HG03097 (cell line): ENCODE measurements around the gene ATG7.
"Not testable (repeated sequence)": the region's sequence is repeated elsewhere in the genome, so short reads cannot be mapped to it uniquely, and the experiment has no call there.

Experiments used
- ATAC-seq: cut with Tn5 transposase; IDR thresholded peaks from one replicate; pipeline ENCODE4 v1.9.1; 2021; ENCODE audit not compliant: unreplicated experiment, low FRiP score

ATG7 gene

DNA sequence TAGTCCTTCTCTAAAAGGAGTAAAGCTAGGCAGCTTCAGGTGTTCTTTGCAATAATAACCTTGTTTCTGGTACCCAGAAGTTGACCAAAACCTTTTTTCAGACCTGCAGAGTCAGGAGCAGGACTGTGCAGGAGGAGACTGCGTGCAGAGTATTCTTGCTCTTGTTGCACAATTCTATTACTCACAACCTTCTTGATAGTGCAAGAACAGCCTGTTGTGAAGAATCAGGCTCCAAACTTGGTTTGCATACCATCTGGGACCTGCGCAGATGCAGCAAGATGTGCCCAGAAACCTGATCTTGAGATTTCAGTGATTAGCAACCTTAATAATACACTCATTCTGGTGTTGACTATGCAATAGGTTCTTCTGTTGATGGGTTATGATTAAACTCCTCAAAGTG, 111.9 kb downstream of the ATG7 start:
- no peak for ATAC-seq

- no peak for ATAC-seq
Observed at GRCh38 chr3:11385326-11385725, 113.1 kb downstream of the ATG7 start.

GRCh38 chr3:11385891-11386290, 113.7 kb downstream of the ATG7 start:
- no peak for ATAC-seq

- ATAC-seq: no peak
Observed at GRCh38 chr3:11386465-11387113, 114.4 kb downstream of the ATG7 start.

- ATAC-seq: no peak
Observed at GRCh38 chr3:11389386-11390268, 117.4 kb downstream of the ATG7 start.

DNA sequence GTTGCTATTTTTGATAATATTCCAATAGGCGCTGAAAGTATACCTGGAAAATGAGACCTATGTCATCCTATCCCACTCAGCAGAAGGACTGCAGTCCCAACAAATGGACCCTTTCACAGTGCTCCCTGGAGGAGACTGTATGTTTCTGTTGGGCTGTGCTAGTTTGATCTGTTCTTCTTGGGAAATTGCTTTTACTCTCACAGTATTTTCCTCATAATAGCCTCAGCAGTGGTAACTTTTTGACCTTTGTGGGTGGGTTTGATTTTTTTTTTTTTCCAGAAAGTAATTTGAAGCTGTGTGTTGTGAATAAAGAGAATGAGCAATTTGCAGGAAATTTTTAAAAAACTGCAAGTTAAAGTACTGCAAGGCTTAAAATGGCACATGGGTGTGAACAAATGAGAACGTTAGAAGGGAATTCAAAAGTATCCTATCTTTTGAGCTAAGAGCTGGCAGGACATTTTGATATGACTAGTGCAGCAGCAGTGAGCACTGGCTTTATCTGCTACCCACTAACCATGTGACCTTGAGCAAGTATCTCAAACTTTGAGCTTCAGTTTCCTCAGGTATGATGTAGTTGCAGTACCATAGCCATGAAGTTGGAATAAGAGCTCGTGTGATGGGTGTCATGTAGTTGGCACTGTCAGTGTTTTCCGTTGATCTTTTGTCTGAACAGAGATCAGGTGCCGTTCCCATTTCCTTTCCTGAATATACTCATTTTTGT, 118.4 kb downstream of the ATG7 start:
- ATAC-seq: no peak

GRCh38 chr3:11391174-11391879, 119.1 kb downstream of the ATG7 start:
- no peak for ATAC-seq

DNA sequence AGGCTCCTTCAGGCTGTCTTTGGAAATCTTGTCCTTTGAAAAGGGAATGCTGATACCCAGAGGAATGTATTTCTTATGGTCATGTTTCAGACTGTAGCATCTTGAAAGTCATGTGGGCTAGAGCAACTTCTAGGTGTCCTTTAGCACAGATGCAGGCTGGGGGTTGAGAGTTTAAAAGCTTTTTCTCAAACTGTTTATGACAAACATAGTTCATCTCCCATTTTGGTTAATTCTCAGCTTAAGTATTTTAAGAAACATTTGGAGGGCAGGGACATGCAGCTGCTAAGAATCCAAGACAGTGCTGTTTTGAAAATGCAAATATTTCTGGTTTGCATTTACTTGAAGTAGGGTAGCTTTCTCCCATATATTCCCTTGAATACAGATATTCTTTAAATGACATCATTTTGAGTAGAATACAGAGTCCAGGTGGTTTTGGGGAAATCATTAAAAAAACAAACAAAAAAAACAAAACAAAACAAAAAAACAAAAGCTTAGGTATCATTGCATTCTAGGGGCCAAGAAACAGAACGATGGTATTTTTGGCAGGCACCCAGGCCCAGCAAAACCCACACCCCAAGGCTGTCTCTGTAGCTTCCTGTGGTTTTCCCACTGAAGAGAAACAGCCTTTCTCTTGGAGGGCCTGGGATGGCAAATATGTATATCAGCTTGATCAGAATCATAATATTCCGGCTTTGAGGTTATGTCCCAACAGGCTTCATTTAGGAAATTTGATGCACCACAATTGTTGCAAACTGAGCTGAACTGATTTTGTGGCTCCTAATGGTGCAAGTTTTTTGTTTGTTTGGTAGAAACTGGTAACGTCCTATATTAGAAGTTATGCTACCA, 120.0 kb downstream of the ATG7 start:
- no peak for ATAC-seq

GRCh38 chr3:11392860-11393114, 120.6 kb downstream of the ATG7 start:
- no peak for ATAC-seq

DNA sequence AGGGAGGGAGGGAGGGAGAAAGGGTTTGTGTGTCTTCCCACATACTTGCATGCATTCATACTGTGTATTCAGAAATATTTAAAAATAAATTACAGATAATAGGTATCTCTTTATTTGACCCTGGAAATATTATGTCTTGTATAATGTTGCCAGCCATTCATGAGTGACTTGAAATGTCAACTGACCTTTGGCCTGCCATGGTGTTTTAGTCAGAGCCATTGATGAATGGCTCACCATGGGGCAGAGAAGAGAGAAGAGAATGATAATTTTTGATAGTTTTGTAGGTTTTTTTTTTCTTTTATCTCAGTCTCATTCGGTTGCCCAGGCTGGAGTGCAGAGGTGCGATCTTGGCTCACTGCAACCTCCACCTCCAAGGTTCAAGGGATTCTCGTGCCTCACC, 121.2 kb downstream of the ATG7 start:
- no peak for ATAC-seq

DNA sequence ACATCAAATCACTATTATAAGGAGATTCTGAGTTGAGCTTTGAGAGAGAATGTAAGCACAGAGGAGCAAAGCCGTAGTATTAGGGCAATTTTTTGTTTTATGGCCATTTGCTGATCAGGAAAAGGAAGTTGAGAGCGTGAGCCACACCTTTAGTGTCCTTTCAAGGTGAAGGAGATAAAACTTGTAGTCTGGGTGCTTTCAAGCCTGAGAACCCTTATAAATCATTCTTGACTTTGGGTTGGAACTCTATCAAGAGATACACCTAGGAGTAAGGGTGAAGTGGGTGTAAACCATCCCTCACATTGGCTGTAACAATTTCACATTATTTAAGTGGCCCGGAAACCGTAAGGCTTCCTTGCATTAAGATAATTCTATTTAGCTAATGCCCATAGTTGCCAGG, 122.2 kb downstream of the ATG7 start:
- ATAC-seq: no peak

GRCh38 chr3:11400213-11400612, 128.0 kb downstream of the ATG7 start:
- no peak for ATAC-seq

- ATAC-seq: no peak
Observed at GRCh38 chr3:11401434-11401833, 129.2 kb downstream of the ATG7 start.

DNA sequence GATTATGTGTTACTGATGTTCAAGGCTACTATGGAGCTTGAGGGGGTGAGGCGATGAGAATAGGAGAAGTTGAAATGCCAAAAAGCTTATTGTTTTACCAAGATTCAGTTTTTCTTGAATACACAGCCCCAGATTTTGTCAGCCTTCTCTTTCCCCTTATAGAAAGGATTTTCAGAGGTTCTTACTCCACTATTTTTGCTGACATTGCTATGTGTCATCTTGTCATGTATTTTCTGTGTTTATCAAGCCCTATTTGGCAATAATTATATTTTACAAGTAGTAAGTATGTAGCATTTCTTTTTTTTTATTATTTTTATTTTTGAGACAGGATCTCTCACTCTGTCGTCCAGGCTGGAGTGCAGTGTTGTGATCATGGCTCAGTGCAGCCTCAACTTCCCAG, 133.1 kb downstream of the ATG7 start:
- no peak for ATAC-seq

DNA sequence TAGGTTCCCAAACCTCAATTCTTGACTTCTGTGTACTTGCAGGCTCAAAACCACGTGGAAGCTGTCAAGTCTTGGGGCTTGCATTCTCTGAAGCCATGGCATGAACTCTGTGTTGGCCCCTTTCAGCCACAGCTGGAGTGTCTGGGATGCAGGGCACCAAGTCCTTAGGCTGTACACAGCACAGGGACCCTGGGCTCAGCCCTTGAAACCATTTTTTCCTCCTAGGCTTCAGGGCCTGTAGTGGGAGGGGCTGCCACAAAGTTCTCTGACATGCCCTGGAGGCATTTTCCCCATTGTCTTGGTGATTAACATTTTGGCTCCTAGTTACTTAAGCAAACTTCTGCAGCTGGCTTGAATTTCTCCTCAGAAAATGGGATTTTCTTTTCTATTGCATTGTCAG, 135.4 kb downstream of the ATG7 start:
- ATAC-seq: no peak

DNA sequence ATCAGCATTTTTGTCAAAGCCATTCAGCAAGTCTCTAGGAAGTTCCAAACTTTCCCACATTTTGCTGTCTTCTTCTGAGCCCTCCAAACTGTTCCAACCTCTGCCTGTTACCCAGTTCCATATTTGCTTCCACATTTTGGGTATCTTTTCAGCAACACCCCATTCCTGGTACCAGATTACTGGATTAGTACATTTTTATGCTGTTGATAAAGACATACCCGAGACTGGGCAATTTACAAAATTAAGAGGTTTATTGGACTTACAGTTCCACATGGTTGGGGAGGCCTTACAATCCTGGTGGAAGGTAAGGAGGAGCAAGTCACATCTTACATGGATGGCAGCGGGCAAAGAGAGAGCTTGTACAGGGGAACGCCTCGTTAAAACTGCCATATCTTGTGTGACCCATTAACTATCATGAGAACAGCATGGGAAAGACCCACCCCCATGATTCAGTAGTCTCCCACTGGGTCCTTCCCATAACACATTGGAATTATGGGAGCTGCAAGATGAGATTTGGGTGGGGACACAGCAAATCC, 136.2 kb downstream of the ATG7 start:
- not testable (repeated sequence) for ATAC-seq

DNA sequence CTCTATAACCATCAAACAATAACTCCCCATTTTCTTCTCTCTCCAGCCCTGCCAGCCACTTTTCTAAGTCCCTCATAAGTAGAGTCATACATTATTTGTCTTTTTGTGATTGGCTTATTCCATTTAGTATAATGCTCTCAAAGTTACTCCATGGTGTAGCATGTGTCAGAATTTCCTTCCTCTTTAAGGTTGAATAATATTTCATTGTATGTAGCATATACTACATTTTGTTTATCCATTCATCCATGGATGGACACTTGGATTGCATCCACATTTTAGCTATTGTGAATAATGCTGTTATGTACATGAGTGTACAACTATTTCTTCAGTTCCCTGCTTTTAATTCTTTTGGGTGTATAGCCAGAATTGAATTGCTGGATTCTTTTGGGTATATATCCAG, 138.4 kb downstream of the ATG7 start:
- no peak for ATAC-seq

- ATAC-seq: no peak
Observed at GRCh38 chr3:11411956-11412355, 139.8 kb downstream of the ATG7 start.

- no peak for ATAC-seq
Observed at GRCh38 chr3:11413071-11413470, 140.9 kb downstream of the ATG7 start.

DNA sequence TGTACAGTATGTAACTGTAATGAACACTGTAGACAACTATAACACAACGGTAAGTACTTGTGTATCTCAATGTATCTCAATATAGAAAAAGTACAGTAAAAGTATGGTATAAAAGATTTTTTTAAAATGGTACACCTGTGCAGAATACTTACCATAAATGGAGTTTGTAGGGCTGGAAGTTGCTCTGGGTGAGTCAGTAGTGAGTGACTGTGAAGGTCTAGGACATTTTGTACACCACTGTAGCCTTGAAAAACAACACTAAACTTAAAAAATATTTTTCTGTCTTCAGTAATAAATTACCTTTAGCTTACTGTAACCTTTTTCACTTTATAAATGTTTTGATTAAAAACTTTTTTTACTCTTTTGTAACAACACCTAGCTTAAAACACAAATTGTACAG, 142.9 kb downstream of the ATG7 start:
- ATAC-seq: no peak
